ENCODE data around the gene SLC25A27. TPM values are rescaled to one million over a fixed set of nuclear protein-coding genes. Genes with fewer than 3 reads are reported as not detected.

Gene SLC25A27
- total RNA-seq, 1 experiment from 2014 or later: 10.7 TPM

- no peak overlapping the region for H3K27ac ChIP-seq (ENCODE audit: low read depth, low read length)
- BruUV-seq (replicated peaks): no TSS peak
- H2AFZ ChIP-seq (ENCODE audit: low read depth, low read length, poor library complexity, severe bottlenecking): no peak overlapping the region
- TF ChIP-seq ZNF274 (IDR thresholded peaks at IDR 0.05; ENCODE audit: low read depth, low read length) (no peak), ZBTB33 (IDR thresholded peaks at IDR 0.05; ENCODE audit: extremely low read depth, insufficient replicate concordance, low read length) (no peak), ELF1 (IDR thresholded peaks at IDR 0.05; ENCODE audit: borderline replicate concordance, low read depth) (no peak), CTCF (IDR thresholded peaks at IDR 0.05 in 2 of 3, conservative IDR thresholded peaks at IDR 0.05 in 1 of 3; ENCODE audit: borderline replicate concordance in 1 of 3, insufficient read depth in 1 of 3, low read depth in 2 of 3, low read length in 2 of 3) (no peak), SP1 (IDR thresholded peaks at IDR 0.05; ENCODE audit: low read depth) (no peak), FOSL1 (IDR thresholded peaks at IDR 0.05; ENCODE audit: low read depth) (no peak), POLR2A (IDR thresholded peaks at IDR 0.05; ENCODE audit: borderline replicate concordance, extremely low read depth, insufficient read depth, insufficient read length) (no peak)
- 0 out of 4 replicates have a peak, but pooled peaks cover 0 to 4% of the 10 kb centered on the region in 2 experiments for H3K4me1 ChIP-seq (ENCODE audit: control insufficient read depth in 1 of 2, insufficient read depth in 2 of 2, low read length in 2 of 2)
- H3K9me2 ChIP-seq (ENCODE audit: insufficient read depth): no peaks in the 10 kb centered on the region
- ChIA-PET POLR2A (no interaction called here), CTCF (no interaction called here), RAD21 (ENCODE audit: low non-redundant PET in 1 of 2, low total read pairs in 2 of 2, uncharacterized antibody in 2 of 2, unreplicated experiment in 2 of 2) (no interaction called here)
- no peak for ATAC-seq
- H3K4me2 ChIP-seq (ENCODE audit: low read length): no peak overlapping the region
- no peaks in the 10 kb centered on the region for H3K79me2 ChIP-seq (ENCODE audit: insufficient read depth, low read length)
- H3K36me3 ChIP-seq (ENCODE audit: control insufficient read depth in 1 of 2, insufficient read depth in 2 of 2, low read length in 2 of 2): no peaks in the 10 kb centered on the region
- no peaks in the 10 kb centered on the region for H4K20me1 ChIP-seq (ENCODE audit: insufficient read depth)
- no peaks in the 10 kb centered on the region for H3K9me3 ChIP-seq (ENCODE audit: control insufficient read depth in 1 of 2, insufficient read depth in 1 of 2, low read depth in 1 of 2, low read length in 2 of 2)
- no peak overlapping the region for H3K4me3 ChIP-seq (replicated peaks in 1 of 2; ENCODE audit: low read depth in 1 of 2, low read length in 2 of 2)
- intact Hi-C loops (cut with micrococcal nuclease): no loop called here
- H3K9ac ChIP-seq (ENCODE audit: low read length): no peak overlapping the region
- DNase-seq (ENCODE audit: low read depth, low spot score): no peak
- H3K27me3 ChIP-seq (ENCODE audit: insufficient read depth, low read length): no peaks in the 10 kb centered on the region
Measured at GRCh38 chr6:46706464-46706863, 53.7 kb downstream of the SLC25A27 start.

Data from HCT116 (cell line).